GM12892 (cell line): ENCODE data around the gene C1QTNF6.

ENCODE experiments used
- POLR2A ChIP-seq: IDR thresholded peaks from 2 replicates; pipeline ENCODE4 v1.6.1; 2011; ENCODE audit warnings: low read depth, low read length, control low read depth
- POLR2AphosphoS5 ChIP-seq: IDR thresholded peaks from 2 replicates; pipeline ENCODE4 v1.6.1; 2011; ENCODE audit warnings: low read depth, low read length, control low read depth

- TF ChIP-seq POLR2A, result no peak
- no peak for TF ChIP-seq POLR2AphosphoS5
These were observed 8.7 kb upstream of the C1QTNF6 start for GRCh38 chr22:37196539-37197450.
